Calu3 (cell line): ENCODE results near the gene CD52. TPM values are rescaled to one million over a fixed set of nuclear protein-coding genes. Genes with fewer than 3 reads are reported as not detected.

ENCODE experiments used
- BruUV-seq: library from RNA; stranded (reverse); fragments of 400-500 nt; replicated peaks from 2 replicates; lab custom pipeline; 2021; lab: Mats Ljungman, UMichigan
- CTCF ChIA-PET: fragments of 300-600 bp; sonication (Branson Sonifier 250); formaldehyde crosslinking; loops from one replicate; lab custom pipeline; 2022; ENCODE audit warnings: antibody characterized with exemption; lab: Charles Lee
- DNase-seq: peaks from one replicate; pipeline ENCODE4 v3.0.0; 2022
- H3K27ac Mint-ChIP-seq: one replicate; pipeline ENCODE4 v1.8.0; 2022; ENCODE audit warnings: mixed read lengths; ENCODE audit not compliant: unreplicated experiment
- H3K27me3 Mint-ChIP-seq: one replicate; pipeline ENCODE4 v1.8.0; 2022; ENCODE audit warnings: mixed read lengths; ENCODE audit not compliant: unreplicated experiment
- H3K36me3 Mint-ChIP-seq: one replicate; pipeline ENCODE4 v1.8.0; 2022; ENCODE audit warnings: mild to moderate bottlenecking, moderate library complexity, mixed read lengths; ENCODE audit not compliant: insufficient read depth, unreplicated experiment
- H3K4me1 Mint-ChIP-seq: one replicate; pipeline ENCODE4 v1.8.0; 2022; ENCODE audit warnings: mild to moderate bottlenecking, low read depth, mixed read lengths; ENCODE audit not compliant: unreplicated experiment
- H3K4me3 Mint-ChIP-seq: one replicate; pipeline ENCODE4 v1.8.0; 2022; ENCODE audit warnings: mild to moderate bottlenecking, low read depth, moderate library complexity, mixed read lengths; ENCODE audit not compliant: unreplicated experiment
- H3K9me3 Mint-ChIP-seq: one replicate; pipeline ENCODE4 v1.8.0; 2022; ENCODE audit warnings: low read depth, mixed read lengths; ENCODE audit not compliant: unreplicated experiment
- intact Hi-C: fragments of 100-400 bp; cut with micrococcal nuclease; formaldehyde crosslinking; loops from one replicate; pipeline ENCODE4 v1.10.0; 2022; ENCODE audit not compliant: unreplicated experiment
- total RNA-seq: library from RNA; stranded (reverse); gene quantifications from 2 replicates; pipeline ENCODE4 v1.2.3, GENCODE V29; 2022
- TF ChIP-seq, protein P1 (sequence below): fragments of 200-600 bp; IDR thresholded peaks from one replicate; pipeline ENCODE4 v1.8.0; 2022; ENCODE audit warnings: antibody characterized with exemption; ENCODE audit not compliant: unreplicated experiment

CD52 gene
- total RNA-seq, 1 experiment from 2014 or later = not detected

DNA sequence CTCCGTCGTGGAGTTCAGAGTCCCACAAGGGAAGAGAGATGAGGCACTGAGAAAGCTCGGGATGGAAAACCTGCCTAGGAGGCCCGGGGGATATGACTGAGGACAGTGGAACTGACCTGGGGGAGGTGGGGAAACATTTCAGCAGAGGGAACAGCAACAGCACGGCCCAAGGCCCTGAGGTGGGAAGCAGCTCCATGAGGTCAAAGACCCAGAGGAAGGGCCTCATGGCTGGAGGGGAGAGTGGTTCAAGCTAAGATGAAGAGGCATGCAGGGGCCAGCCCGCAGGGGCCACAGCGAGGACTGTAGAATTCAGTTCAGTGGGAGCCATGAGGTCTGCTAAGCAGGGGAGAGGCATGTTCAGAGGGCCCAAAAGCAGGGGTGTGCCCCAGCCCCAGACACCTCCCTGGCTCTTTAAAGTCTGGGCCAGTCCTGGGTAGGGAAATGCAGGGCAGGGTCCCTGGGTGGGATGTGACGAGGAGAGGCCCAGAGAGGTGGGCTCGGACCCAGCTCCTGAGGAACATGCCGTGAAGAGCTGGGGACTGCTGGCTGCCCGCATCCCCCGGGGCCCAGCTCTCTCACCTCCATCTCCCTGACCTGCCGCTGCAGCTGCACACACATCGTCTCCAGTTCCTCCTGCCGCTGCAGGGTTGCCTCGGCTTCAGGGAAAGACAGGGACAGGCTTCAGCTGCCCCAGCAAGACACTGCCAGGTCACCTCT is 21.3 kb upstream of the CD52 start:
- CTCF ChIA-PET = interaction anchor here (1.3 kb wide), 1 partner anchor 11 kb away, joined by 3 read pairs; no protein-coding TSS in a partner anchor
- H3K4me1 Mint-ChIP-seq = peaks cover 9% of the 10 kb centered on the region
- H3K27ac Mint-ChIP-seq = no peak overlapping the region
- H3K36me3 Mint-ChIP-seq = no peaks in the 10 kb centered on the region
- no peak for DNase-seq
- H3K9me3 Mint-ChIP-seq = no peaks in the 10 kb centered on the region
- H3K4me3 Mint-ChIP-seq = no peak overlapping the region
- TF ChIP-seq, protein P1, sequence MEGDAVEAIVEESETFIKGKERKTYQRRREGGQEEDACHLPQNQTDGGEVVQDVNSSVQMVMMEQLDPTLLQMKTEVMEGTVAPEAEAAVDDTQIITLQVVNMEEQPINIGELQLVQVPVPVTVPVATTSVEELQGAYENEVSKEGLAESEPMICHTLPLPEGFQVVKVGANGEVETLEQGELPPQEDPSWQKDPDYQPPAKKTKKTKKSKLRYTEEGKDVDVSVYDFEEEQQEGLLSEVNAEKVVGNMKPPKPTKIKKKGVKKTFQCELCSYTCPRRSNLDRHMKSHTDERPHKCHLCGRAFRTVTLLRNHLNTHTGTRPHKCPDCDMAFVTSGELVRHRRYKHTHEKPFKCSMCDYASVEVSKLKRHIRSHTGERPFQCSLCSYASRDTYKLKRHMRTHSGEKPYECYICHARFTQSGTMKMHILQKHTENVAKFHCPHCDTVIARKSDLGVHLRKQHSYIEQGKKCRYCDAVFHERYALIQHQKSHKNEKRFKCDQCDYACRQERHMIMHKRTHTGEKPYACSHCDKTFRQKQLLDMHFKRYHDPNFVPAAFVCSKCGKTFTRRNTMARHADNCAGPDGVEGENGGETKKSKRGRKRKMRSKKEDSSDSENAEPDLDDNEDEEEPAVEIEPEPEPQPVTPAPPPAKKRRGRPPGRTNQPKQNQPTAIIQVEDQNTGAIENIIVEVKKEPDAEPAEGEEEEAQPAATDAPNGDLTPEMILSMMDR = no peak
- no peaks in the 10 kb centered on the region for H3K27me3 Mint-ChIP-seq
- intact Hi-C loops = no loop called here
- no TSS peak for BruUV-seq

DNA sequence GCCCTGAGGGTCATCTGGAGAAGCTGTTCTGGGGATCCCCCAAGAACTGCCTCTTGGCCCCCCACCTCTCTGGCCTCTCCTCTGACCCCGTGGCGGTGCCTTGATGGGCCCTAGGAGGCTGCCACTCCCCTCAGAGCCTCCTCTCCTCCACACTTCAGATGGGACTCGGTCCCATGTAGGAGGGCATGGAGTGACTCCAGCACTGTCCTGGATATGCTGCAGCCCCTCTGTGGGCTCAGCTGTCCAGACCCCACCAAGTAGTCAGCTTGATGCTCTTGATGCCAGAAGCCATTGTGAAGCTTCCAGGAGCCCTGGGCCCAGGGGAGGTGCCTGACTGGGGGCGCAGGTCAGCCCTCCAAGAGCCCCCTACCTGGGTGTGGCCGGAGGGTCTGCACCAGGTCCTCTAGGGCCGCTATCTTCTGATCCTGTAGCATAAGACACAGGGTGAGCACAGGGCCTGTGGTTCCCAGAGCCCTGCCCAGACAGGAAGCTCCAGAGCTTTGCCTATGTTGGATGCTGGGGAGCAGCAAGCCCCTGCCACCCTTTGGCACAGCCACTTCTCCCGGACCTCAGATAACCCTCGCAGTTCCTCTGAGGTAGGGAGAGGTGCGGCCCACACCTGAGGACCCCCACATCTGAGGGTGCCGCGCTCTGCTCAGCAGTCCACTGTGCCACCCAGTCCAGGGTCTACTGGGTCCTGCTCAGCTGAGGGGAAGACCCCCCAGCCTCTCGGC is 20.5 kb upstream of the CD52 start:
- TF ChIP-seq, protein P1 = no peak
- H3K27ac Mint-ChIP-seq = no peak overlapping the region

DNA sequence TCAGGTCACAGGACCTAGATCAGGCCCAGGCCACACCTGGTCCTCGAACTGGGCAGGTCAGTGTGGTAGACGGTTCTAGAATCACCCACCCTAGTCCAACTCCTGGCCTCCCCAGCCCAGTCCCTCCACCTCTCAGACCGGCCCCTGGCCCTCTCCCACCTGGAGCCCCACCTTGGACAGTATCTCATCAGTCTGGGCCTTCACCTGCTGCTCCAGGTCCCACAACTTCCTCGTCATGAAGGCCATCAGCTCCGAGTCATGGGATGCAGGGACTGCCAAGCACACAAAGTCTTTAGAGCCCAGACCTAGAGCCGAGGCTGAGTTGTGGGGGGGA is 20.0 kb upstream of the CD52 start:
- CTCF ChIA-PET = interaction anchor here (0.5 kb wide), 1 partner anchor 159 kb away, joined by 4 read pairs; no protein-coding TSS in a partner anchor

More for the DNA sequence above, 20.5 kb upstream of the CD52 start:
- Mint-ChIP-seq H3K4me3 (no peak overlapping the region), H3K4me1 (peaks cover 9% of the 10 kb centered on the region), H3K36me3 (no peaks in the 10 kb centered on the region), H3K27me3 (no peaks in the 10 kb centered on the region), H3K9me3 (no peaks in the 10 kb centered on the region)
- CTCF ChIA-PET = interaction anchor here (0.5 to 1.3 kb wide), 2 partner anchors 12 to 159 kb away, joined by 3 to 4 read pairs; no protein-coding TSS in a partner anchor
- no peak for DNase-seq
- intact Hi-C loops = no loop called here
- no TSS peak for BruUV-seq

DNA sequence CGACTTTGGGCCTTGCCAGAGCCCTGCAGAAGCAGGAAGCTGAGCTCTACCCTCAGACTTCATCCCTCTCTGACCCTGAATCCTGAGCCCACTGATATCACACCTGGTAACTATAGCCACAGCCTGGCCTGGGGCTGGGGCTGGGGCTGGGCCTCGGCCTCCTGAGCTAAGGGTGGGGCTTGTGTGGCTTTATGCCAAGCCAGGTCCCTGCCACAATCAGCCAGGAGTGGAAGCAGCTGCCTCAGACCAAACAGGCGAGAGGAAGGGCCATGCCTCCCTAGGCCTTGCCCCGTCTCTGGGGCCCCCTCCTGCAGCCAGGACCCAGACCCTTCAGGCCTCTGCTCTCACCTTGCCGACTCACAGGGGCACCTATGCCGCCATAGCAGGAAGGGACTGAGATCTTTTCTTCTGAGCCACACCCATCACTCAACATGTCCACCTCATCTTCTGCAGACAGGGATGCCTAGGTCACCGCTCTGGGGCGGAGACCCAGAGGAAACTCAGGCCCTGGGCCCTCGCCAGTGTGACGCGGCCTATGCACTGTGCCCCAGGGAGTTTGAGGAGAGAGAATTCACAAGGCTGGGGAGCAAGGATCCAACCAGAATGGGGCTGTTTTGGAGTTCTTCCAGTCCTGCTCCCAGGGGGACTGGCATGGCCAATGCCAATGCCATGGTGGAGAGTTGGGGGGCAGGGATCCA is 17.0 kb upstream of the CD52 start:
- DNase-seq = no peak
- Mint-ChIP-seq H3K4me3 (no peak overlapping the region), H3K27me3 (no peaks in the 10 kb centered on the region), H3K9me3 (no peaks in the 10 kb centered on the region), H3K27ac (no peak overlapping the region), H3K4me1 (peaks cover 14% of the 10 kb centered on the region), H3K36me3 (no peaks in the 10 kb centered on the region)
- TF ChIP-seq, protein P1 = no peak
- intact Hi-C loops = no loop called here
- BruUV-seq = no TSS peak
- CTCF ChIA-PET = no interaction called here

More for the DNA sequence above, 20.0 kb upstream of the CD52 start:
- no peak overlapping the region for H3K27ac Mint-ChIP-seq
- TF ChIP-seq, protein P1 = no peak
- intact Hi-C loops = no loop called here
- no peak overlapping the region for H3K4me3 Mint-ChIP-seq
- DNase-seq = no peak
- no peaks in the 10 kb centered on the region for H3K27me3 Mint-ChIP-seq
- no peaks in the 10 kb centered on the region for H3K9me3 Mint-ChIP-seq
- no TSS peak for BruUV-seq
- no peaks in the 10 kb centered on the region for H3K36me3 Mint-ChIP-seq
- H3K4me1 Mint-ChIP-seq = peaks cover 9% of the 10 kb centered on the region
